DND-41 (cell line): ENCODE measurements around the gene MAPK10.
A peak's percentile ranks its signal among the peaks of the same experiment; 100 is the strongest.

ENCODE experiments used
- ATAC-seq: fragments of 200-7000 bp; cut with Tn5 transposase; 3 replicates; pipeline ENCODE4 v1.9.1; 2021; ENCODE audit warnings: low read depth; ENCODE audit not compliant: insufficient read depth
- DNase-seq: peaks from one replicate; pipeline ENCODE4 v3.0.0-alpha.2; 2020
- H2AFZ ChIP-seq: 2 replicates; pipeline ENCODE4 v1.6.0; 2012; ENCODE audit warnings: low read depth, low read length
- H3K27ac ChIP-seq: 2 replicates; pipeline ENCODE4 v1.5.1; 2012; ENCODE audit warnings: low read length, inconsistent platforms
- H3K27me3 ChIP-seq: fragments of 200-600 bp; sonication (generic); 2 replicates; pipeline ENCODE4 v1.6.0; 2012; ENCODE audit warnings: low read length, mild to moderate bottlenecking, inconsistent platforms; ENCODE audit not compliant: insufficient read depth, poor library complexity
- H3K36me3 ChIP-seq: 2 replicates; pipeline ENCODE4 v1.5.1; 2012; ENCODE audit warnings: low read length, inconsistent platforms; ENCODE audit not compliant: insufficient read depth
- H3K4me1 ChIP-seq: 2 replicates; pipeline ENCODE4 v1.5.1; 2012; ENCODE audit warnings: mild to moderate bottlenecking, low read length; ENCODE audit not compliant: insufficient read depth
- H3K4me2 ChIP-seq: 2 replicates; pipeline ENCODE4 v1.6.0; 2012; ENCODE audit warnings: mild to moderate bottlenecking, moderate library complexity, low read length, inconsistent platforms; ENCODE audit not compliant: insufficient read depth
- H3K4me3 ChIP-seq, 2 experiments: fragments of 200-600 bp in 1 of 2; shearing (Covaris generic) in 1 of 2; 2 replicates each; pipeline ENCODE4 v1.5.1; 2012 to 2016; ENCODE audit warnings: inconsistent platforms in 2 of 2, low read length in 2 of 2, mild to moderate bottlenecking in 2 of 2, low read depth in 1 of 2, moderate library complexity in 1 of 2
- H3K79me2 ChIP-seq: 2 replicates; pipeline ENCODE4 v1.6.0; 2012; ENCODE audit warnings: low read length, inconsistent platforms; ENCODE audit not compliant: insufficient read depth
- H3K9ac ChIP-seq: 2 replicates; pipeline ENCODE4 v1.6.0; 2012; ENCODE audit warnings: low read depth, mild to moderate bottlenecking, inconsistent platforms, low read length, moderate library complexity
- H3K9me3 ChIP-seq: 2 replicates; pipeline ENCODE4 v1.5.1; 2012; ENCODE audit warnings: low read length, moderate library complexity, mild to moderate bottlenecking, inconsistent platforms; ENCODE audit not compliant: insufficient read depth, severe bottlenecking
- H4K20me1 ChIP-seq: 2 replicates; pipeline ENCODE4 v1.6.0; 2012; ENCODE audit warnings: low read length; ENCODE audit not compliant: insufficient read depth
- EZH2 ChIP-seq: IDR thresholded peaks from 3 replicates; pipeline ENCODE4 v1.6.1; 2012; ENCODE audit warnings: borderline replicate concordance, low read depth, mild to moderate bottlenecking, moderate library complexity, low read length, inconsistent platforms; ENCODE audit not compliant: severe bottlenecking
- TF ChIP-seq, protein P1 (sequence below): IDR thresholded peaks from 2 replicates; pipeline ENCODE4 v1.5.1; 2012; ENCODE audit warnings: borderline replicate concordance, low read length, moderate library complexity, mild to moderate bottlenecking; ENCODE audit not compliant: poor library complexity, severe bottlenecking; ENCODE audit errors: extremely low read depth

The MAPK10 gene

DNA sequence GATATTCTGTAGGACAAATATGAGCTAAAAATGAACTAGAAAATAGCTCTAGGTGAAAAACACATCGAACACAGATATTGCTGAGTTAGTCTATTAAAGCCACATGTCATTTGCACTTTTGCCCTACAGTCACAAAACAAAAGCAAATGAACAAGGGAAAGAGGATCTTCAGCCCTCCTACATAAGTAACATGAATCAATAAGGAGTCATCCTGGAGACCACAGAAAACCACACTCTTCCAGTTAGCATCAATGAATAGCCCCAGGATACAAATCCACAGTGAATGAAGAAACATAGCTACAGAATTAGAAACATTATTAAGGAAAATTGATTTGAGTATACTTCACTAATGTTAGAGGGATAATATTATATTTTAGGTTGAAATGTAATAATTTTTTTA, 311.4 kb downstream of the MAPK10 start:
- Histone ChIP-seq H3K4me2 (no peak overlapping the region), H3K27ac (no peak overlapping the region), H3K9ac (no peak overlapping the region), H2AFZ (no peak overlapping the region), H3K27me3 (no peaks in the 10 kb centered on the region), H4K20me1 (no peaks in the 10 kb centered on the region), H3K9me3 (no peaks in the 10 kb centered on the region), H3K4me3 (no peak overlapping the region), H3K36me3 (no peaks in the 10 kb centered on the region), H3K4me1 (no peaks in the 10 kb centered on the region), H3K79me2 (no peaks in the 10 kb centered on the region)
- DNase-seq (no peak), ATAC-seq (no peak)
- no peak for TF ChIP-seq EZH2
- TF ChIP-seq, protein P1, sequence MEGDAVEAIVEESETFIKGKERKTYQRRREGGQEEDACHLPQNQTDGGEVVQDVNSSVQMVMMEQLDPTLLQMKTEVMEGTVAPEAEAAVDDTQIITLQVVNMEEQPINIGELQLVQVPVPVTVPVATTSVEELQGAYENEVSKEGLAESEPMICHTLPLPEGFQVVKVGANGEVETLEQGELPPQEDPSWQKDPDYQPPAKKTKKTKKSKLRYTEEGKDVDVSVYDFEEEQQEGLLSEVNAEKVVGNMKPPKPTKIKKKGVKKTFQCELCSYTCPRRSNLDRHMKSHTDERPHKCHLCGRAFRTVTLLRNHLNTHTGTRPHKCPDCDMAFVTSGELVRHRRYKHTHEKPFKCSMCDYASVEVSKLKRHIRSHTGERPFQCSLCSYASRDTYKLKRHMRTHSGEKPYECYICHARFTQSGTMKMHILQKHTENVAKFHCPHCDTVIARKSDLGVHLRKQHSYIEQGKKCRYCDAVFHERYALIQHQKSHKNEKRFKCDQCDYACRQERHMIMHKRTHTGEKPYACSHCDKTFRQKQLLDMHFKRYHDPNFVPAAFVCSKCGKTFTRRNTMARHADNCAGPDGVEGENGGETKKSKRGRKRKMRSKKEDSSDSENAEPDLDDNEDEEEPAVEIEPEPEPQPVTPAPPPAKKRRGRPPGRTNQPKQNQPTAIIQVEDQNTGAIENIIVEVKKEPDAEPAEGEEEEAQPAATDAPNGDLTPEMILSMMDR: no peak

DNA sequence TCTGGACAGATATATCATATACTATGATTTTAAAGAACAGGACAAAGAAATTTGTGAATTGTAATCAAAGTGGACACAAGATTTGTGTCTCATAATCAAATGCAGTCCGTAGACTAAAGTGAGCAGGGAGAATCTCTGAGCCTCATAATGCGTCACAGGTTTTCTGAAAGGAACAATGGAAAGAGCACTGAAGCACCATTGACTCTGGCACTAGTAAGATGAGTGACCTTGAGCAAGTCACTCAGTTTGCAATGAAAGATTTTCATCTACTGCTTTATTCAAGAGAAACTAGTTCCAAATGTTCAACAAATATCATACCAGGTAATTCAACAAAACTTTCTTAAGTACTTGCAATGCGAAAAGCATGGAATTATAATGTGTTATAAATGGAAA, 315.3 kb downstream of the MAPK10 start:
- no peak for DNase-seq

DNA sequence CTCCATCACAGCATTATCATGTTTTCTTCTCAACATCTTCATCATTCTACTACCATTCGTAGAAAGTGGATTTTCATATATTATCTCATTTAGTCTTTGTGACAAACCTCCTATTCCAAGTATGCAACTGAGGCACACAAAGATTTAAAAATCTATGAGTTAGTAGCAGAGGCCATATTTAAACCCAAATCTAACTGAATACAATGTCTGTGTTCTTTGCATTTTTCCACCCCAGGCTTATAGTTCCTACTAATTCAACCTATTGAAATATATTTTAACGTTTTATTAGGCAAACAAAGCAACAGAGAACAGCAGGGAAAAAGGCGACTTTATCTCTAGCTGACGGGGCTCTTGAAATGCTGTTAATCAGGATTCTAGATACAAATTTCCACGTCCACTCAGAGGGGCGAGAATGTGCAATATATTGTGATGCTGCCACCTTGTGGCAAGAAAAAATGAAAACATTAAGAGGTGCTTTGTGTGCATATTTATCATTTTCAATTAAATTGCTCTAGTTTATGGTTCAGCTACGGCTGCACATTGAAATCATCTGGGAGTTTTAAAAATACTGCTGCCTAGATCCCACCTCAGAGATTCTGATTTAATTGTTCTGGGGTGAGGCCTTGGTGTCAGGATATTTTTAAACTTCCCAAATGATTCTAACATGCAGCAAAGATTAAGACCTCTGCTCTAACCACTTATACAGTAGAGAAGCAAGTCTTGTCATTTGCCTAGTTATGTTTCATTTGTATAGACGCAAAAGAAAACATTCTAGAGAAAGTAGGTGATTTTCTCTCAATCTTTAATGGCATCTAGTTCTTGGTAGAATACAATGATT, 315.9 kb downstream of the MAPK10 start:
- ATAC-seq: peak; percentile 69

More for the DNA sequence above, 315.3 kb downstream of the MAPK10 start:
- Histone ChIP-seq H2AFZ (no peak overlapping the region), H3K36me3 (no peaks in the 10 kb centered on the region), H3K9ac (no peak overlapping the region), H3K79me2 (no peaks in the 10 kb centered on the region), H3K27me3 (no peaks in the 10 kb centered on the region), H3K4me1 (no peaks in the 10 kb centered on the region), H3K9me3 (no peaks in the 10 kb centered on the region), H3K4me3 (no peak overlapping the region), H3K4me2 (no peak overlapping the region), H4K20me1 (no peaks in the 10 kb centered on the region), H3K27ac (no peak overlapping the region)
- no peak for TF ChIP-seq EZH2
- TF ChIP-seq, protein P1: no peak
- ATAC-seq: no peak

More for the DNA sequence above, 315.9 kb downstream of the MAPK10 start:
- no peak overlapping the region for H3K27ac ChIP-seq
- H3K4me1 ChIP-seq: no peaks in the 10 kb centered on the region
- H2AFZ ChIP-seq: no peak overlapping the region
- TF ChIP-seq EZH2: no peak
- TF ChIP-seq, protein P1: peak; percentile 71
- H3K36me3 ChIP-seq: no peaks in the 10 kb centered on the region
- H3K4me3 ChIP-seq: no peak overlapping the region
- no peak overlapping the region for H3K9ac ChIP-seq
- H4K20me1 ChIP-seq: no peaks in the 10 kb centered on the region
- H3K27me3 ChIP-seq: peaks cover 2% of the 10 kb centered on the region
- no peak overlapping the region for H3K4me2 ChIP-seq
- no peaks in the 10 kb centered on the region for H3K79me2 ChIP-seq
- no peaks in the 10 kb centered on the region for H3K9me3 ChIP-seq
- peak; percentile 17 for DNase-seq
